Keratinocyte (primary cell): ENCODE results near the gene THOC3. TPM values are rescaled to one million over a fixed set of nuclear protein-coding genes. Genes with fewer than 3 reads are reported as not detected.
"Not testable (repeated sequence)": the region's sequence is repeated elsewhere in the genome, so short reads cannot be mapped to it uniquely, and the experiment has no call there.

Source experiments
- DNase-seq: peaks from one replicate; pipeline ENCODE4 v3.0.0-alpha.2; 2011; ENCODE audit warnings: low read depth, missing footprints, low spot score
- FAIRE-seq: peaks from 2 replicates; lab custom pipeline; 2011; peaks lifted over from hg19 to GRCh38; lab: Jason Lieb, UNC
- H2AFZ ChIP-seq: 2 replicates; pipeline ENCODE4 v1.6.0; 2012; ENCODE audit warnings: low read length, control low read depth, inconsistent platforms; ENCODE audit not compliant: control insufficient read depth
- H3K27ac ChIP-seq: 2 replicates; pipeline ENCODE4 v1.5.1; 2011; ENCODE audit warnings: low read length; ENCODE audit not compliant: control insufficient read depth, insufficient read depth
- H3K27me3 ChIP-seq: 3 replicates; pipeline ENCODE4 v1.6.0; 2011; ENCODE audit warnings: low read length; ENCODE audit not compliant: control insufficient read depth, insufficient read depth; ENCODE audit errors: extremely low read depth
- H3K36me3 ChIP-seq, 2 experiments: 2 replicates in 1 of 2; 3 replicates in 1 of 2; pipeline ENCODE4 v1.5.1; 2011; ENCODE audit warnings: low read length in 2 of 2, mild to moderate bottlenecking in 1 of 2; ENCODE audit not compliant: control insufficient read depth in 2 of 2, insufficient read depth in 2 of 2; ENCODE audit errors: extremely low read depth in 1 of 2
- H3K4me1 ChIP-seq: 3 replicates; pipeline ENCODE4 v1.5.1; 2011; ENCODE audit warnings: low read length; ENCODE audit not compliant: control insufficient read depth, insufficient read depth; ENCODE audit errors: extremely low read depth
- H3K4me2 ChIP-seq: 3 replicates; pipeline ENCODE4 v1.6.0; 2011; ENCODE audit warnings: low read depth, low read length; ENCODE audit not compliant: control insufficient read depth, insufficient read depth; ENCODE audit errors: extremely low read depth
- H3K4me3 ChIP-seq, 3 experiments: fragments of 200-600 bp in 1 of 3; sonication (generic) in 1 of 3; 2 replicates in 2 of 3; 3 replicates in 1 of 3; pipeline ENCODE4 v1.5.1; 2011 to 2016; ENCODE audit warnings: low read length in 3 of 3, mild to moderate bottlenecking in 3 of 3, control low read depth in 2 of 3, inconsistent platforms in 1 of 3, low read depth in 1 of 3, mixed read lengths in 1 of 3, mixed run types in 1 of 3, moderate library complexity in 1 of 3; ENCODE audit not compliant: control insufficient read depth in 2 of 3, insufficient read depth in 2 of 3; ENCODE audit errors: extremely low read depth in 1 of 3
- H3K79me2 ChIP-seq: 2 replicates; pipeline ENCODE4 v1.6.0; 2012; ENCODE audit warnings: low read length; ENCODE audit not compliant: control insufficient read depth, insufficient read depth
- H3K9ac ChIP-seq: 3 replicates; pipeline ENCODE4 v1.6.0; 2011; ENCODE audit warnings: low read length; ENCODE audit not compliant: control insufficient read depth, insufficient read depth; ENCODE audit errors: extremely low read depth
- H3K9me1 ChIP-seq: 3 replicates; pipeline ENCODE4 v1.6.0; 2011; ENCODE audit warnings: low read length; ENCODE audit not compliant: control insufficient read depth, insufficient read depth; ENCODE audit errors: extremely low read depth
- H3K9me3 ChIP-seq: 2 replicates; pipeline ENCODE4 v1.5.1; 2012; ENCODE audit warnings: low read depth, low read length; ENCODE audit not compliant: control insufficient read depth
- H4K20me1 ChIP-seq: 3 replicates; pipeline ENCODE4 v1.6.0; 2011; ENCODE audit warnings: low read length; ENCODE audit not compliant: control insufficient read depth, insufficient read depth; ENCODE audit errors: extremely low read depth
- dilution Hi-C: fragments of 300-500 bp; cut with MboI; formaldehyde crosslinking; loops from one replicate; pipeline ENCODE4 v1.7.0; 2020; ENCODE audit warnings: low sequenced_read_pairs; ENCODE audit not compliant: extremely low pct_ligation_motif_present
- polyA plus RNA-seq, 5 experiments: library from polyadenylated mRNA; depleted of rRNA in 3 of 5; stranded (reverse) in 3 of 5; stranded (forward) in 1 of 5; unstranded in 1 of 5; fragments of >200 nt; gene quantifications; 1 replicate in 1 of 5; 2 replicates in 3 of 5; 3 replicates in 1 of 5; pipeline versions ENCODE4 v1.2.1 to v1.2.3, GENCODE V29; 2011 to 2012; ENCODE audit warnings: missing spikeins in 2 of 5, low read depth in 1 of 5, low replicate concordance in 1 of 5

Gene THOC3
- polyA plus RNA-seq, 1 donor (not counting 4 experiments of a cell fraction or from before 2014, with no cell fraction given): 194 TPM

DNA sequence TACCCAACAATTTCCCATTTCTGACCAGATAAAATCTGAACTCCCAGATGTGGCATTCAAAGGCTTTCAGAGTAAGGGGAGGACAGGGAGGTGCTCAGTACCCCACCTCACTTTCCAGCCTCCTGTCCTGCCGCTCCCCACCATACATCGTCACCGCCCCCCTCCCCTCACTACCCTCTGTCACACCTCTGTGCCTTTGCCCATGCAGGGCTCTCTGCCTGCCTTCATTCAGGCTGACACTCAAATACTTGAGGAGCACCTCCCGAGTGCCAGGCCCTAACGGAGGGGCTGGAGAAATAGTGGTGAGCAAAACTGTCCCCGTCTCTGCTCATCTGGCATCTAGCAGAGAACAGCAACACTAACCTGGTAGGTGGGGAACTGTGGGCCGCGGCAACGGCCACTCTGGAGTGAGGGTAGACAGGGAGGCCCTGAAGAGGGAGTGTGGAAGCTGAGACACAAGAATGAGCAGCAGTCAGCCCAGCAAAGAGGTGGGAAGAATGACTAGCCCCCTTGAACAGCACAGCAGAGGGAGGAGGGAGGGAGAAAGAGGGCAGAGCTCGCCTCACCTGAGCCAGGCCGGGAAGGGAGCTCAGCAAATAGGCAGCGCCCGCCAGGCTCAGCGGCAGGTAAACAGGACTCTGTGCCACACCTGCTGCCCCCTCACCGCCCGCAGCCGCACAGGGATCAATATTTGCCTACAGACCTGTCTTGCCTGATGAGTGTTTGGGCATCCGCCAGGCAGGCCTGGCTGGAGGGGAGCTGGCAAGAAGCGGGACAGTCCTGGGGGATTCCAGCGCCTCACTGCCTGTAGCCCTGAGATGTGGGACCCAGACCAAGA, 54.1 kb downstream of the THOC3 start:
- H2AFZ ChIP-seq, H3K27me3 ChIP-seq, H3K9me1 ChIP-seq, H3K79me2 ChIP-seq, H3K27ac ChIP-seq, DNase-seq, H3K9me3 ChIP-seq, H3K4me1 ChIP-seq, H4K20me1 ChIP-seq, FAIRE-seq, H3K36me3 ChIP-seq, H3K4me3 ChIP-seq, H3K4me2 ChIP-seq, H3K9ac ChIP-seq, dilution Hi-C loops: not testable (repeated sequence)

GRCh38 chr5:175910072-175910471, 58.0 kb downstream of the THOC3 start:
- H3K4me1 ChIP-seq, H3K27me3 ChIP-seq, H3K79me2 ChIP-seq, H4K20me1 ChIP-seq, H3K9me3 ChIP-seq, H3K4me2 ChIP-seq, DNase-seq, H2AFZ ChIP-seq, H3K27ac ChIP-seq, FAIRE-seq, H3K4me3 ChIP-seq, H3K9me1 ChIP-seq, dilution Hi-C loops, H3K9ac ChIP-seq, H3K36me3 ChIP-seq: not testable (repeated sequence)

Other genes starting within 250 kb of the THOC3 start
- not detected in 3 replicates for gene CPLX2, start 96.7 kb downstream of the THOC3 start, polyA plus RNA-seq